HepG2 (cell line): Measurements from ENCODE around the gene TBCCD1. TPM values are rescaled to one million over a fixed set of nuclear protein-coding genes. Genes with fewer than 3 reads are reported as not detected.

Experiments
- ARID5B ChIP-seq: IDR thresholded peaks from 2 replicates; pipeline ENCODE4 v1.4.0; 2020; ENCODE audit warnings: mild to moderate bottlenecking, missing genetic modification reagents
- CENPX ChIP-seq: sonication (generic); formaldehyde crosslinking; IDR thresholded peaks from 2 replicates; pipeline ENCODE4 v1.9.0; 2021; ENCODE audit warnings: mild to moderate bottlenecking, missing genetic modification reagents, moderate library complexity
- HOMEZ ChIP-seq: IDR thresholded peaks from 2 replicates; pipeline ENCODE4 v1.6.1; 2016; ENCODE audit warnings: low read depth
- IRF9 ChIP-seq: sonication (generic); formaldehyde crosslinking; IDR thresholded peaks from 2 replicates; pipeline ENCODE4 v1.8.0; 2022; ENCODE audit warnings: missing genetic modification reagents, mild to moderate bottlenecking, borderline replicate concordance
- JDP2 ChIP-seq: sonication (generic); formaldehyde crosslinking; IDR thresholded peaks from 2 replicates; pipeline ENCODE4 v1.8.1; 2022; ENCODE audit warnings: missing genetic modification reagents, borderline replicate concordance
- JUND ChIP-seq: sonication (generic); formaldehyde crosslinking; IDR thresholded peaks from 2 replicates; pipeline ENCODE4 v1.8.0; 2022; ENCODE audit warnings: mild to moderate bottlenecking, missing genetic modification reagents
- PAX8 ChIP-seq: sonication (generic); formaldehyde crosslinking; IDR thresholded peaks from 2 replicates; pipeline ENCODE4 v1.8.0; 2022; ENCODE audit warnings: mild to moderate bottlenecking, missing genetic modification reagents, borderline replicate concordance
- THAP11 ChIP-seq: IDR thresholded peaks from 2 replicates; pipeline ENCODE4 v1.6.1; 2016; ENCODE audit warnings: missing biosample characterization, missing genetic modification reagents
- ZNF512B ChIP-seq: sonication (generic); formaldehyde crosslinking; IDR thresholded peaks from 2 replicates; pipeline ENCODE4 v1.5.1; 2020; ENCODE audit warnings: missing genetic modification reagents, mild to moderate bottlenecking, borderline replicate concordance
- ZNF687 ChIP-seq: sonication (generic); formaldehyde crosslinking; IDR thresholded peaks from 2 replicates; pipeline ENCODE4 v1.5.1; 2020; ENCODE audit warnings: mild to moderate bottlenecking, missing genetic modification reagents, moderate library complexity
- ZNF800 ChIP-seq: sonication (generic); formaldehyde crosslinking; IDR thresholded peaks from 2 replicates; pipeline ENCODE4 v1.4.0; 2020; ENCODE audit warnings: missing genetic modification reagents
- polyA plus RNA-seq, 8 experiments: library from polyadenylated mRNA; depleted of rRNA in 3 of 8; stranded (reverse) in 7 of 8; unstranded in 1 of 8; fragments of >200 nt; fragmentation: Illumina TruSeq in 4 of 8; extraction: Trizol in 4 of 8; gene quantifications; 2 replicates each; pipeline versions ENCODE4 v1.2.1 to v1.2.3, GENCODE V29; 2011 to 2016; ENCODE audit warnings: low read depth in 4 of 8, missing spikeins in 1 of 8, mixed read lengths in 1 of 8; ENCODE audit not compliant: insufficient read depth in 1 of 8
- total RNA-seq, 5 experiments: library from RNA; depleted of rRNA; stranded (reverse); fragments of >200 nt; fragmentation: Illumina TruSeq; extraction: Trizol; gene quantifications; 2 replicates each; pipeline ENCODE4 v1.2.3, GENCODE V29; 2016; ENCODE audit warnings: low read depth in 1 of 5

The TBCCD1 gene
- total and polyA plus RNA-seq, 2 of the 13 experiments (the other 11 are each of a cell fraction or from before 2014, with no cell fraction given), result 13.6 to 16.2 TPM

GRCh38 chr3:186590580-186591295 lies 23.6 kb upstream of the TBCCD1 start (continued):
- TF ChIP-seq ZNF687 (CRISPR knock-in tag) (no peak), THAP11 (CRISPR knock-in tag) (0 out of 2 replicates have a peak, but pooled peaks have one; percentile 1), CENPX (CRISPR knock-in tag) (no peak), JUND (no peak), ZNF512B (no peak), PAX8 (CRISPR knock-in tag) (no peak), ARID5B (peak; percentile 47; the same call in 1 of the 2 replicates), ZNF800 (CRISPR knock-in tag) (no peak), JDP2 (CRISPR knock-in tag) (no peak), IRF9 (CRISPR knock-in tag) (no peak), HOMEZ (no peak)
